Epidermal melanocyte (primary cell): ENCODE data around the gene SLC7A1.

Source experiments
- DNase-seq: peaks from one replicate; pipeline ENCODE4 v3.0.0; 2011; ENCODE audit warnings: low spot score; ENCODE audit not compliant: insufficient read length

The SLC7A1 gene

DNA sequence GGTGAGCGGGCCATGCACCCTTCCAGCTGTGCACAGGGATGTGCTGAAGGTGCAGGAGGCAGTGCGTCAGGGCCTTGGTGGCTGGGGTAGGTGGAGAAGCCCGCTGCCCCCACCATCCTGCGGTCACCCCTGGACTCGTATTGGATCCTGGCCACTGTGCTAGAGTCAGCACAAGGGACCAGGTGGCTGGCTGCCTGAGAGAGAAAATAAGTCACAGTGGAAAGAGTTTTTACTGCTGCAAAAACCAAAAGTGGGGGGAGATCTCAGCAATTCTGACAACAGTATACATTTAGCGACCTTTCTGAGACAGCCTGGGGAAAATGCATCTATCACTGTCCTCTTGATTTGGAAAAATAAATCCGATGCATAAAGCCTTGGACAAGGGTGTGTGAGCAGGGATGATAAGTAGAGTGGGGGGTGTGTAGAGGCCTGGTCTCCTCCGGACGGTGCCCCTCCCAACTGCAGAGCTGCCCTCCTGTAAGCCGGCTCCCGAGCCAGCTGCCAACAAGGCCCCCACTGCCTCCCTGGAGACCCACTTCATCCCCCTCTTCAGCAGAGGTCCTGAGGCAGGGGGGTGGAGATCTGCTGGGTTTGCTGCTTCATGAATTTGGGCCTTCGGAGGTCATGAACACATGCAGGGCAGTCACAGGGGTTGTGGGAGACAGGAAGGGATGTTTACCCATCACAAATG, 84.2 kb downstream of the SLC7A1 start:
- DNase-seq = no peak

DNA sequence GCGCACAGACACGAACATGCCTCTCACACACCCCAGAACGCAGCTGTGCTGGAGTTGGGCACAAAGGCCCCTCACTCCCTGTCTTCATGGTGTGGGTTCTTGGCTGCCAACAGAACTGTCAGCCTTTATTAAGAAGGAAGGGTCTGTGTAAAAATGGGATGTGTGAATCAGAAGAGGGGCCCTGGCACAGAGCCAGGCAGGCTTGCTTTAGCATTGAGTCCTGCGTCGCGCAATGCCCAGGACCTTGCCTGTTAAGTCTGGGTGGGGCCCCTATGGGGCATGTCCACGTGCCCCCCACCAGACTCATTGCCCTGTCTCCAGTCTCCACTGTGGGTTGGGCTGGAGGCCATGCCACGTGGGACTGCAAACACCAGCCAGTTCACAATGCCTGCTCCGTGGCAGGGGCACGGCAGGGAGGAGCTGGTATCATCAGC, 84.8 kb downstream of the SLC7A1 start:
- DNase-seq = no peak

DNA sequence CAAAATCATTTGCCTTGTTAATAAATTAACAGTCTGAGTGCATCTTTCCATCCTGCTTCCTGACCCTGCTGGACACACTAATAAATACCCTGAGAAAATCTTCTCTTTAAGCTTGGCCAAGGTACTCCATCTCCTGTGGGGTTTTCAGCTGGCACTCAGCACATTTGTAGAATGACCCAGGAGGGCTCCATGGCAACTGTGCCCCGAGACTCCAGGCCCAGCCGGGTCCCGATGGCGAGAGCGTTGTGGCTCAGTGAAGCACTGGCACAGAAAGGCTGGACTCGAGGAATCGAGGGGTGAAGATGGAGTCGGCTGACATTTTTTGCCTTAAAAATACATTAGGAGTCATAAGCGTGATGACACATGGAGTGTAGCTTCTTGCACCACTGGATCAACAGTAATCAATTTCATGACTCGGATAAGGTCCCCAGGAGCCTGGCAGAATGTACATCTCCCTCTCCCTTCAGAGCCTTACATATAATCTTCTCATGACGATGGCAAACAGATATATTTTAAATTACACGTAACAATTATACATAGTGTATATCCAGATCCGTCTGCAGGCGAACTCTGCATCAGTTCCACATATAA, 85.4 kb downstream of the SLC7A1 start:
- DNase-seq = no peak

DNA sequence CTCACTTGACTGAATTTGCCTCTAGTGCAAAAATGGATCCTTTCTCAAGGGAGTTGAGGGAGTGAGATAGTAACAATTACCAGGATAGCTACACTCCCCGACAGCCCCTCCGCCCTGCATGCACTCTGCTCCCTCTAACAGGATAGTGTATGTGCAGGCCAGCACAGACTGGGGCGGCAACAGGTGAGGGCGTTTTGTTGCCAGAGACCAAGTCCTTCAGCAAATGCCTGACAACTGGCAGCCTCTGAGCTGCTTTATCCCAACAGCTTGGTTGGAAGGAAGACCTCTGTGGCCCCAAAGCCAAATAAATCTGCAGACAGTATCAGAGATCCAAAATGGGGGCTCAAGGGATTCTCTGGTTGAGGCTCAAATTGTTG, 86.6 kb downstream of the SLC7A1 start:
- no peak for DNase-seq

DNA sequence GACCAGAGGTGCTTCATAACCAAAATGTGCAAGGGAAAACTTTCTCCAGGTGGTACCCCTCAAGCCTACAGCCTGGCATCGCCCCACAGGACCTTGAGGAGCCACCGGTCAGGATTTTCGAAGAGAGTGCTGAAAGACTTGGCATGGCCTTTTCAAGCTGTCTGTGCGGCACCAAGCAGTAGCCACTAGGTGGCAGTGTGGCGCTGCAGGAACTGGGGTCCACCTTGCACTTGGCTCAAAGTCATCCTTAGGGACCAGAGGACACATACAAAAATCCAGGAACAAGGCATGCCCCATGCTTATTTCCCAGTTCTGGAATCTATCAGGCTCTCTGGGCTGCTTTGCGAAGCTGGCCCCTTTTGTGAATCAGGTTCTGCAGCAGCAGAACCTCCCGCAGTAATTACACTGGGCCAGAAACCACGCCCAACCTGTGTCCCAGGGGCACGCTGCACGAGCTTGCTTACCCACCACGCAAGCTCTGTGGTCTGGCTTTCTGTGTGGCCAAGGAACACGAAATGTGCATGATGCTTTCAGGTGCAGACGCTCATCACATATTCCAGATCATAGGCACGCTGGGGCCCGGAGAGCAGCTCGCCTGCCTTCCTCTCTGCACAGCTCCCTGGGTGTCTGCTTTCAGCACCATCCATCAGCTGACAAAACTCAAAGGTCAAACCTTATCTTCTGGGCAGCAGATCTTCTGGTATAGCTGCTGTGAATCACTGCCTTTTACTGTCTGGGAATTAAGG, 87.2 kb downstream of the SLC7A1 start:
- DNase-seq = peak; percentile 93

DNA sequence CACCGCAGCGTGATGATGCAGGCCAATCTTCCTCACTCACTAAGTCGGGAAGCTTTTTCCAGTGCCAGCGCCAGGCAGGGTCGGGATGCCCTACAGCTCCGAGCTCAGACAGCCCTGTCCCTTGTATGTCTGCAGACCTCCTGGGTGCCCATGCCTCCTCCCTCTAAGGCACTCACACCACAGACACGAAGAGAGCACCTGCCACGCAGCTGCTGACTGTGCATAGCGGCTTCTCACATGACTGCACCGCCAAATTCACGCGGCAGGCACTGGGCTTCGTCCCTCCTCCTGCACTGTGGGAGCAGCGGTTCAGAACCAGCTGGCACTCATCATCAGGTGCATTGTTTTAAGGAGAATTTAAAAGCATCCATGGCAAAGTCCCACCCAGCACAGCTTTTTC, 88.1 kb downstream of the SLC7A1 start:
- no peak for DNase-seq

DNA sequence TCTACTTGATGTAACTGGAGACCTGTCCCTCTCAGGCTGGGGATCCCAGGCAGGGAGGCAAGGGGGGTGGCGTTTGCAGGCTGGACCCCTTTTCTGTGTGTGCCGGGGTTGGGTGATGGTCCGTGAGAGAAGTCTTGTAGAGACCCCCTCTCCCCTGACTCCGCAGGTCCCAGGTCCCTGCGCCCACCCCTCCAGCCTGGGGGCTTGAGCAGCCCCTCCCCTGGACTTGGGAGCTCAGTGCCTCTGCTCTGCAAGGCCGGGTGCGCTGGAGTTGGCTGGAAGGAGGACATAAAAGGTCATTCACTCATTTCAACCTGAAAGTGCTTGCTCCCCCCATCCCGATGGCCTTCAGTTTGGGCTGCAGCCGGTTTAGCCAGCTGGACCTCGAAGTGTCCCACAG, 89.5 kb downstream of the SLC7A1 start:
- DNase-seq = no peak

DNA sequence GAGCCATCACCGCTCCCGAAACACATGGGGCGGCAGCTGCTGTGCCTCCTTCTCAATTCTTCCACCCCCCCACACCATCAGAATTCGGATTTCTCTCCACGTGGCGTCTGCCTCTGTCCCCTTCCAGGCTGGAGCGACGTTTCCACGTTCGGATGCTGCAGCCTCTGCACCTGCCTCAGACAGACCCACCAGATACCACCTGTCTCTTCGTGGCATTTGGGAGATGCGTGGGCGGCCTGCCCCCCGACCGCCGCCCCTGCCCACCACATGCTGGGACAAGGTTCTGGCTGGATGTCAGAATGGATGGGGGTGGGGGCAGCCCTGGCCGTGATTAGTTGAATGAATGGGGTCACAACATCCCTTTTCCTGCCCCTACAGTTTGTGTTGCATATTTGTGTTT, 90.0 kb downstream of the SLC7A1 start:
- DNase-seq = no peak

DNA sequence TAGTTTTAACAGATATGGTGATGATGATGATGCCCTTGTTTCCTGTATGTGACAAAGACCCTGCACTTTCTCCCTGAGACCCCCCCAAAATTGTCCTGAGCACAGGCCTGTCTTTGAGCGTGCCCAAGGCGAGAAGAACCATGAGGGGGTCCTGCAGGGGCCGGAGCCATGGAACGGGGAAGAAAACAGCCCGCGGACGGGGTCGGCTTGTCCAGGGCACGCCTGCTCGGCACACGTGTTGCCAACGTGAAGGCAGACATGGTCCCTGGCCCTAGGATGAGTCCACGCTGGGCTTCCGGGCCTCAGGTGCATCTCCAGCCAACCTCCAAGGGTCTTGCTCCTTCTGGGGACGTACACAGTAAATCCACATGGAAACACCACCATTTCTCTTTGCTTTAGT, 90.8 kb downstream of the SLC7A1 start:
- no peak for DNase-seq

DNA sequence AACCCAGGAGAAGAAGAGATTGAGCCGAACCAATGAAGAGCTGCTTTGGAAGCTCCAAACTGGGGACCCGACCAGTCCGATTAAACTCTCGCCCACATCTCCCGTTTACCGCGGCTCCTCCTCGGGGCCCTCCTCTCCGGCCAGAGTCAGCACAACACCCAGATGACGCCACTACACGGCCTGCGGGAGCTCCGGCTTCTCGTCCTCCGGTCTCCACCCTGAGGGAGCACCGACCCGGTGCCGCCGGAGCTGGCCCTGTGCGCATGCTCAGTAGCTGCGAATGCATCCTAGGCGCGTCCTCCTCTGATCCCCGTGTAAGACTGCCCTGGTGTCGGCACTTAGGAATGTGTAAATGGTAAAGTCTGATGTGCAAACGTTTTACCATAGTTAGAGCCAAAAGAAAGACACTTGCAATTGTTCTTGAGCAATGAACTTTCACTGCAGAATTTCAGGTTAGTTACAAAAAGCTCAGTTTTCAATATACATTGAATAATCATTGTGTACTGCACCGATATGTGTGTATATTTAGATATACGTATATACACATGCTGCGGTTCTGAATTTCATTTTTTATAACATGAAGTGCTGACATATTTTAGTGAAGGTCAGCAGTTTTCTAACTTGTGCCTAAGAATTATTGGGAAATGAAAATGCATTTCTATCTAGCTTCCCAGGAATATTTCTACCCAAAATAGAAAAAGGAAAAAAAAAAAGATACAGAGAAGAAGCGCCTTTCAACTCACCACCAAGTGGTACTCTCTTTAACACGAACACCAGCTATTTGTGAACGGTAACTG, 92.2 kb downstream of the SLC7A1 start:
- DNase-seq = no peak

DNA sequence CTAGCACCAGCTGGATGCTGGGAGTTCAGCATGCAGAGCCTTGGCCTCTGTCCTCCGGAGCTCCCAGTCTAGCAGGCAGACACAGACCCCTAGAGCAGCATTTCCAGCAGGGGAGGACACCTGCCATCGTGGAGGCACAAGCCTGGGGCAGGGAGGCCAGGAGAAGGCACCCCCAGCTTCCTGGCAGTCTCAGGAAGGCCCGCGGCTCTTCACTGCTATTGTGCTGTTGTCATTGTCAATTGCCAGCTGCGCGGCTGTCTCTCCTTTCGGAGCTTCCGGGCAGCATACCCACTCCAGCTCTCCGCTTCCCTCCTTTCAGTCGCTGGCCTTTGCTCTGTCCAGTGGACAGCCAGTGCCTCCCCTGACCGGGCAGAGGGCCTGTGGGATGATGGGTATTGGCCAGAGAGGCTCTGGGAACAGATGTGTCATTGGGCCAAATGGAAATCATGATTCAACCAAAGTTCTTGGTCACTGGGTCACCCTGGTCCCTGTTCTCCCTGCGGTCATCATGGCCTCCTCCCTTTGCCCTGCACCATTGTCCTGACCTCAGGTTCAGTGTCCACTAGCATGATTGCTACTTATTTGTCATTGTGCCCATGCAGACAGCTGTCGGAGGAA, 93.0 kb downstream of the SLC7A1 start:
- DNase-seq = no peak

DNA sequence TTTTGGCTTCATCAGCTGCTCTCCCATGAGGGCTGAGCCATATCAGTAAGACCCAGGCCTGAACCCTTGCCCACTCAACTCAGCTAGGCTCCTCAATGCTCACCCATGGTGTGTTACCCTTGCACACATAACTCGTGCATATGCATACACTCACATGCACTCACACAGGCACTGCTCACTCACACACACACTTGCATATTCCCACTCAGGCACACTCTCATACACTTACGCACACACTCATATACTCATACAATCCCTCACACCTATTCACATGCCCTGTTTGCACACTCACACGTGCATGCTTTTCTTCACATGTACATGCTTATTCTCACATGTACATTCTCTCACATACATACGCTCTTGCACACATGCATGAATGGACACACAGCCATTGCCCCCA, 93.8 kb downstream of the SLC7A1 start:
- DNase-seq = no peak

DNA sequence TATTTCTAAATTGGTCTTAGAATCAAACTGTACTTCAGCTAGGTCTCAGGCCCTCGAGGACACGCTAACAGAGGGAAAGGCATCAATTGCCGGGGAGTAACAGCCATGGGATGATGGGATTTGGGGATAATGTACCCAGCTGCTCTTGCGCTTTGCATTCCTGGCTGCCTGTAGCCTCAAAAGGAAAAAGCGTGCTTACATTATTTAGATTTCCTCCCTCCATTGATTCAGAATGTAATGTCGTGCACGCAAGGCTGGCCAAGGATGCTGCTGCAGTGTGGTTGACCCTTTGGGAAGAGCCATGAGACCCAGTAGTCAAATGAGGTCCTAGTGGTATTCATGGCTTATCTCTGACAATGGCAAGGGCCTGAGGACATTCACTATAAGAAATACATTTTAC, 95.1 kb downstream of the SLC7A1 start:
- no peak for DNase-seq

DNA sequence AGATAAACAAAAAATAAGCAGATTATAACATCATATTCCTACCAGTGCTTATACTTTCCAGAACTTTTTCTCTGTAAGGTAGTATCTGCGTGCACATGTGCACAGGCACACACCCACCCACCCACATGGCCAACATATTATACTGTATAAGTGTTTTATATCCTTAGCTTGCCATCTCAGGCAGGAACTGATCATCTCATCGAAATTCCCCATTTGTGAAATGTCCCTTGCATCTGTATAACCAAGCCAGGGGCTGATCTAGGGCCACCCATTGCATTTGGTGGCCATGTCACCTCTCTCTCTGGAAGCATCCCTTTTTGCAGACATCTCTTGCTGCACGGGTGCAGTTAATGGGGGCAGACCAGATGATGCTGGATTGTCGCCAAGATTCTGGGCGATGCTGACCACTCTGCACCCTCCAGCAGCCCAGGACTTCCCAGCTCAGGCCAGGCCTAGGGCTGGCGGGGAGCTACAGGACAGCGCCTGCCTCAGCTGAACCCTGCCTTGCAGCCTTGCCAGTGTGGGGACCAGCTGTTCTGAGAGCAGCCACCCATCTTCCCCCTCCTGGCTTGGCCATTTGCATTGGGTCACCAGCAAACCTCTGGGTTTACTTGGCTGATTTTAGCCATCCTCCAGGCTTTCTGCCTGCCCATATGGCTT, 95.9 kb downstream of the SLC7A1 start:
- DNase-seq = no peak

DNA sequence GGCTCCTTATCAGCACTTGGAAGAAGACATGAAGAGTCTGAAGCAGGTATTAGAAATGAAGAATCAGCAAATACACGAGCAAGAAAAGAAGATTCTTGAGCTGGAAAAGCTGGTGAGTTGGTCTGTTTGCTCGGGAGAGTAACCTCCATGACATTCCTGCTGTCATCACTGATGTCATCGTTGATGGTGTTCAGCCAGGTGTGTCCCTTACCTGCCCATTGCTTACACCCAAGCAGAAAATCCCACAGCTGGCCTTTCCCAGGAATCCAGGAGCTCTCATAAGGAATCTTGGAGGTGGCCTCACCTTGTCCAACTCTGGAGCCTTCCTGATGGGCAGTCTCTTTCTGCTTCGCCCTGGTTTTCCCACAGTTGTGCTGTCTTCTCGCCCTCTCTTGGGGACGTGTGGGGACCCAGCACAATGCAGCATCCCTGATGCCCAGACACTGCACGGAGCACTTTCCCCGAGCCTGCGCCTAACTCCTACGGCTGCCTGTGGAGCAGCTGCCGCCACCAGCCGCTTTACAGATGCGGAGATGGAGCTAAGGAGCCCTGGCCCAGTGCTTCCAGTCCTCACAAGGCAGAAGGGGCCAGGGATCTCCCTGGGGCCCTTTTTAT, 97.0 kb downstream of the SLC7A1 start:
- no peak for DNase-seq

DNA sequence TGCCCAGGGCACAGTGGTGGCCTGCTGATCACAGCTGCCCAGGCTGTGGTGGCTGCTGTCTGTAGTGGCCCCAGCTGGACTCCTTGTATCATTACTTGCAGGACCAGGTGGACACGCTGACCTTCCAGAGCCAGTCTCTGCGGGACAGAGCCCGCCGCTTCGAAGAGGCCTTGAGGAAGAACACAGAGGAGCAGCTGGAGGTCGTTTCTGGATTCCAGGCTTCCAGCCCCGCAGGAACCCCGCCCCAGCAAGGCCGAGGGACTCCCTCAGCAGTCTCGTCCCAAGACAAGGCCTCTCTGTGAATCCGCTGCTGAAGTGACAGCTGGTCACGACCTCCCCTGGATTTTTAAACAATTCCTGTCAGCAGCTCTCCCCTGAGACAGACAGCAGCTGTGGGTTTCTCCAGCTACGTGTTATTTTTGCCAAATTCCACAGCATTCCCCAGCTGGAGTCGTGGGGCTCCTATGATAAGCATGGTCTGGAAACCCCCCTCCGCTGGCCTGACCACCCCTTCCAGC, 98.3 kb downstream of the SLC7A1 start:
- DNase-seq = no peak

DNA sequence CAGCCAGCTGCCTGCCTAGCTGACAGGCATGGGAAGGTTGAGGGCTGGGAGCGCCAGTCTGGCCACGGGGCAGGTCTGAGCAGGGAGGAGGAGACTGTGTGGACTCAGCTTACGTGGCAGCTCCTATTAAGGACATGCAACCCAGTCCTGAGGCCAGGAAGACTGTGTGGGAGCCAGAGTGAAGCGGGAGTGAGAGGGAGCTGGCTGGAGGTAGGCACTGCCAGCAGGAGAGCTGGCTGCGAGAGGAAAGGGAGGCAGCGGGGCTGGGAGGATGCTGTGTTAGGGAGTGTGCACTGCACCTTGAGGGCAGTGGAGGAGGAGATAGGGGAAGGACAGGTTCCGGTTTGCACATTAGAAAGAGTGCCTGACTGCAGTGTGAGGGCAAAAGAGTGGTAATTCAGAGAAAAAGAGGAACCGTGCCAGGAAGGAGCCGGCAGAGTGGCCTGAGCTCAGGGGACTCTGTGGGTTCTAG, 99.2 kb downstream of the SLC7A1 start:
- no peak for DNase-seq

DNA sequence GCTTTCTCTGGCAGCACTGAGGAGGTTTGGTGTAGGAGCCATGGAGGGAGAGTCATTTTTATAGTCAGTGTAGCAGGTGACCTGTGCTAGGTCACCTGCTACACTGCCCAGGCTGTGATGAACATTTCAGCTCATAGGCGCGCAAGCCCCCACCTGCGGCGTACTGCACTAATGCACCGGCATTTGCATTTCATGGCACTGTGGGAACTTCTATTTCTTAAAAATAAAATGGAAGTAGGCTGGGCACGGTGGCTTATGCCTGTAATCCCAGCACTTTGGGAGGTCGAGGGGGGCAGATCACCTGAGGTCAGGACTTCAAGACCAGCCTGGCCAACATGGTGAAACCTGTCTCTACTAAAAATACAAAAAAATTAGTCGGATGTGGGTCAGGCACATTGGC, 101.0 kb downstream of the SLC7A1 start:
- DNase-seq = no peak

DNA sequence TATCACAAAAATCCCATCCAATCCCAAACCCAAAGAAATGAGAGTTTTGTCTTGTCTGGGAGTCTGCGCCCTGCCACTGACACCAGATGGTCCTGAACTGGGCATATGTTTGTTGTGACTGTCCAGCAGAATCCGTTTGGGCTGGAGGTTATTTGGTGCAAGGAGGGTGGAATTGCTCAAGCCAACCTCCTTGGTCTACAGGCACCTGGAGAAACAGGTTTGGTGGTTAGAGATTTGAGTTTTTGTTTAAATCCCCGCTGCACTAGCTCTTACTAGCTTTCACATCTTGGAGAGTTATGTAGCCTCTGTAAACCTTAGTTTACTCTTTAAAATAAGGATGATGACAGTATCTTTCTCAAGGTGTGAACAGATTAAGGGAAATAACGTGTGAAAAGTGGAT, 101.7 kb downstream of the SLC7A1 start:
- DNase-seq = no peak

DNA sequence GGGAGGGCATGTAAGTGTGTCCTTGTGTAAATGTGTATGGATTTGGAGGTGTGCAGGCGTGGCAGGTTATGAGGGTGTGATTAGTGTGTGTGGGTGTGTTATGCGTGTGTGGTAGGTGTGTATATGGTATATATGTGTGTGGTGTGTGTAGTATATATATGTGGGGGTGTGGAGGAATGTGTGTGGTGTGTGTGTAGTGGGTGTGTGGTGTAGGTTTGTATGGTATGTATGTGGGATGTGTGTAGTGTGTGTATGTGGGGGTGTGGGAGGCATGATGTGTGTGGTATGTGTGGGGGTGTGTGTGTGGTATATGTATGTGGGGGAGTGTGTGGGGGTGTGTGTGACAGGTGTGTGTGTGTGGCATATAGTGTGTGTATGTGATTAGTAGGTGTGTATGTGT, 104.2 kb downstream of the SLC7A1 start:
- no peak for DNase-seq
